ENCODE results near the gene NCBP1. TPM values are rescaled to one million over a fixed set of nuclear protein-coding genes. Genes with fewer than 3 reads are reported as not detected.

Gene NCBP1, protein sequence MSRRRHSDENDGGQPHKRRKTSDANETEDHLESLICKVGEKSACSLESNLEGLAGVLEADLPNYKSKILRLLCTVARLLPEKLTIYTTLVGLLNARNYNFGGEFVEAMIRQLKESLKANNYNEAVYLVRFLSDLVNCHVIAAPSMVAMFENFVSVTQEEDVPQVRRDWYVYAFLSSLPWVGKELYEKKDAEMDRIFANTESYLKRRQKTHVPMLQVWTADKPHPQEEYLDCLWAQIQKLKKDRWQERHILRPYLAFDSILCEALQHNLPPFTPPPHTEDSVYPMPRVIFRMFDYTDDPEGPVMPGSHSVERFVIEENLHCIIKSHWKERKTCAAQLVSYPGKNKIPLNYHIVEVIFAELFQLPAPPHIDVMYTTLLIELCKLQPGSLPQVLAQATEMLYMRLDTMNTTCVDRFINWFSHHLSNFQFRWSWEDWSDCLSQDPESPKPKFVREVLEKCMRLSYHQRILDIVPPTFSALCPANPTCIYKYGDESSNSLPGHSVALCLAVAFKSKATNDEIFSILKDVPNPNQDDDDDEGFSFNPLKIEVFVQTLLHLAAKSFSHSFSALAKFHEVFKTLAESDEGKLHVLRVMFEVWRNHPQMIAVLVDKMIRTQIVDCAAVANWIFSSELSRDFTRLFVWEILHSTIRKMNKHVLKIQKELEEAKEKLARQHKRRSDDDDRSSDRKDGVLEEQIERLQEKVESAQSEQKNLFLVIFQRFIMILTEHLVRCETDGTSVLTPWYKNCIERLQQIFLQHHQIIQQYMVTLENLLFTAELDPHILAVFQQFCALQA
- total RNA-seq: 32.2 and 32.8 TPM in 2 replicates

DNA sequence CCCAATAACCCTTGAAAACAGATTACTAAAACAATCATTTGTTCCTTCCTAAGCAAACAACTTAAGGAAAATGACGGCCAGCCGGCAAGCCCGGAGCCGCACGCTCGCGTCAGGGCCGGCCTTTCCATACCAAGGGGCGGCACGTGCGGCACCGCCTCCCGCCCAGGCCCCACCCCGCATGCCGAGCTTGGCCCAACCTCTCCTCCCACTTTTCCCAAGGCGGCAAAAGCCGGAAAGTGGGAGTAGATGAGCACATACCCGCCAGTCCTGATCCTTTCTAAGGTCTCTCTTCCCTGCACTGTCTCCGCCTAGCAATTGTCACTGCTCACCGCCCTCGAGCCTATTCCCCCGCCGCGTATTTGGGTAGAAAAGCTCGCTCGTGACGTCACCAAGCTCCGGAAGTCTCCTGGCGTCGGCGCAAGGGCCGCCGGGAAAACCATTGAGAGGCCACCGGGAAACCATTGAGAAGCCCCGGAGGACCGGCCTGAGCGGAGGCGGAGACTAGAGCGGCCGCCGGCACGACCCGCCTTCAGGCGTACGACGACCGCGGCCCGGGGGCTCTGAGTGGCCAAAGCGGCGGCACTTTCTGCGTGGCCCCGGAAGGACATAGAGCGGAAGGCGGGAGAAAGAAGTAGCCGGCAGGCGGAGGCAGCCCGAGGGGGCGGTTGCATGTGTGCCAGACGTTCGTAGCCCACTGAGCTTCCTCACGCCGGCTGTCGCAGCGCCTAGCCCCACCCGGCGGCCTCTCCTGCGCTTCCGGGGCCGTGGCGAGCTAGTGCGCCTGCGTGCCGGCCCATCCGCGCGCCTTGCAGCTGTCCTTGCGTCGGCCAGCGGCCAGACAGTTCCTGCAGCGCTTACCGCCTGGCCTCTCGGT is at the start of gene NCBP1, which contains the start of gene TSTD2:
Gene NCBP1 (plus strand): TSS at position 837 of the 874 bp plus-strand sequence. CDS start 61 bp downstream, outside the sequence.
Gene TSTD2 (minus strand): TSS at position 384 of the 874 bp plus-strand sequence. CDS start 5,806 bp downstream, outside the sequence.

DNA sequence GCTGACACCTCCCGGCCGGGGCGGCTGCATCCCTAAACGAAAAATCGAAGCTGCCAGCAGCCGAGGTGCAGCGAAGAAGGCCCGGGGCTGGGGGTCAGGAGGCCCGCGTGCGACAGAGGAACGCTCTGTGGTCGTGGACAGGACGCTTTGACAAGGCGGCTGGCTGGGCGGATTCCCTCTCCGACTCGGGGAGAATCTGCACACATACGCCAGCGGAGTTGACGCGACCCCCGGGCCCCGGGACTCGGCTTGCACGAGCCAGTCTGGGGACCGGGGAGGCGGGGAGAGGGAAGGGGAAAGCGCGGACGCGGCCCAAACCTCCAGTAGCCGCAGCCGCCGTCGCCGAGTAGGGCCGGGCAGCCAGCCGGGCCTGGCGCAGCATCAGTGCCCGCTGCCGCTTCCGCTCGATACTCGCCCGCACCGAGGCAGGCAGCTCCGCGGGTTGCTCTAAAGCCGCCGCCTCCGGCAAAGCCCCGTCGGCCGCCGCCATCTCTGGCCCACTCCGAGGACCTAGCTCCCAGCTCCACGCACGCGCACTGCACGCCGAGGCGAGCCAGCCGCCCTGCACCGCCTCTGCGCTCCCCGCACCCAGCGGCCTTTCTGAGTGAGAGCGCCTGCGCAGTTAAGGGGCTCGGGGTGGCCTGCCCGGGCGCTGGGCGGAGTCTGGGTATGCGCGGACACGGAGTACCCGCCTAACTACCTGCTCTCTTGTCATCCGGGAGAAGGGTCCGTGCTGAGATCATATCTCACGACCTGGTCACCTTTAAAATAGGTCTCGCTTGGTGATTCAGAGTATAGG is 63.4 kb downstream of the NCBP1 start, which contains the start of gene XPA:
Gene XPA (minus strand): TSS at position 538 of the 799 bp plus-strand sequence. CDS start 48 bp downstream, at position 490.

Other genes starting within 250 kb of the NCBP1 start
- gene TDRD7, start 221.7 kb upstream of the NCBP1 start, total RNA-seq: 14.3 and 15.4 TPM in 2 replicates
- 0.60 and 1.1 TPM in 2 replicates for gene TMOD1, start 132.2 kb upstream of the NCBP1 start, total RNA-seq
- 8.3 and 9.7 TPM in 2 replicates for gene TSTD2, start 453 bp upstream of the NCBP1 start, total RNA-seq
- gene XPA, start 63.5 kb downstream of the NCBP1 start, total RNA-seq: 5.3 and 12.7 TPM in 2 replicates
- gene FOXE1, start 219.4 kb downstream of the NCBP1 start, total RNA-seq: not detected in 2 replicates

All from mammary microvascular endothelial cell (primary cell).